Measurements from ENCODE around the gene TPCN1.

DNA sequence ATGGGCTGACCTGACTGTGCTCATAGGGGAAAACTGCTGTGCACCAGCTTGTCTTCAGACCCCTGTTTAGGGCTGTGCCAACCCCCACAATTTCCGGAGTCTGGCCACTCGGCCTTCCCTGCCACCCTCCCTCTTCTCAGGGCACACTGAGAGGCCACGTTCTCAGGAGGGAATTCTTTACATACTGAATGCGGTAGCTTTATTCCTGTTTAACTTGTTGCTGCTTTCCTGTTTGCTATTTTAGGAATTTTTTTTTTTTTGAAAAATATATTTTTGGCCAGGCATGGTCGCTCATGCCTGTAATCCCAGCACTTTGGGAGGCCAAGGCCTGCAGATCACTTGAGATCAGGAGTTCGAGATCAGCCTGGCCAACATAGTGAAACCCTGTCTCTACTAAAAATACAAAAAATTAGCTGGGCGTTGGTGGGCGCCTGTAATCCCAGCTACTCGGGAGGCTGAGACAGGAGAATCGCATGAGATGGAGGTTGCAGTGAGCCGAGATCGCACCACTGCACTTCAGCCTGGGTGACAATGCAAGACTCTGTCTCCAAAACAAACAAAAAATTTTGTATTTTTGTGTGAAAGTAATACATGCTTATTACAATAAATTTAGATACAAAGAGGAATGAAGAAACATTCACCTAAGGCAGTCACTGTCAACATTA is 39.5 kb downstream of the TPCN1 start:
- no peak for TF ChIP-seq CTCF (conservative IDR thresholded peaks at IDR 0.05)
- TF ChIP-seq EZH2 (IDR thresholded peaks at IDR 0.05; ENCODE audit: low read depth): no peak

Data from PC-9 (cell line).